ENCODE data around the gene ITGAL. TPM values are rescaled to one million over a fixed set of nuclear protein-coding genes. Genes with fewer than 3 reads are reported as not detected.
A peak's percentile ranks its signal among the peaks of the same experiment; 100 is the strongest.

ITGAL gene
- total and polyA plus RNA-seq, 2 of the 13 experiments (the other 11 are each of a cell fraction or from before 2014, with no cell fraction given) = 0.86 to 1.2 TPM

DNA sequence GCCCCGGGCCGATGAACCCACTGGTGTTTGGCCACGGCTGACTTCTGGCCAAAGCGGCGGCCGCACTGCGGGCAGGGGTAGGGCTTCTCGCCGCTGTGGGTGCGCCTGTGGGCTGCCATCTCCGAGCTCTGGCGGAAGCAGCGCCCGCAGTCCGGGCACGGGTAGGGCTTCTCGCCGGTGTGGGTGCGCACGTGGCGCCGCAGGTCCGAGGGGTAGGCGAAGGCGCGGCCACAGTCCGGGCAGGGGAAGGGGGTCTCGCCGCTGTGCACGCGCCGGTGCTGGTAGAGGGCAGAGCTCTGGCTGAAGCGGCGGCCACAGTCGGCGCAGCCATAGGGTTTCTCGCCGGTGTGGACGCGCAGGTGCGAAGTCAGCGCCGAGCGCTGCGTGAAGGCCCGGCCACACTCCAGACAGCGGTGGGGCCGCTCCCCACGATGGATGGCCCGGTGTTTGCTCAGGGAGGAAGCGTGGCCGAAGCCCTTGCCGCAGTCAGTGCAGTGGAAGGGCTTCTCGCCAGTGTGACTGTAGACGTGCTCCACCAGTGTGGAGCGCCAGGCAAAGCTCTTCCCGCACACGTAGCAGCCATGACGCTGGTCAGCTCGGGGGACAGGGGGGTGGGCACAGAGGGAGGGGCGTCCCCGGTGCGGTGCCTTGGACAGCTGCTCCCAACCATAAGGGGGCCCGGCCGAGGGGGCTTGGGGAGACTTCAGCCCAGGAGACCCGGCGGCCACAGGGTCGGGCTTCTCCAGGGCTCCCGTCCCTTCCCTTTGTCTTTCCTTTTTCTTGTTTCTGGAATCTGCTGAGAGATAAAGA, 83.0 kb downstream of the ITGAL start (continued):
- no peak for TF ChIP-seq ZBTB40 (IDR thresholded peaks at IDR 0.05)
- TF ChIP-seq ZBTB40 (CRISPR knock-in tag; IDR thresholded peaks at IDR 0.05) = no peak
- TF ChIP-seq SMAD1 (CRISPR knock-in tag; IDR thresholded peaks at IDR 0.05; ENCODE audit: borderline replicate concordance, low read depth) = no peak
- TF ChIP-seq ZNF557 (CRISPR knock-in tag; IDR thresholded peaks at IDR 0.05) = no peak
- TF ChIP-seq HNRNPL (IDR thresholded peaks at IDR 0.05; ENCODE audit: low read depth, low read length) = 0 out of 2 replicates have a peak, but pooled peaks have one; percentile 18
- no peak for TF ChIP-seq BRD4 (CRISPR knock-in tag; IDR thresholded peaks at IDR 0.05)
- peak; percentile 3; the same call in 1 of the 2 replicates for TF ChIP-seq ZNF776 (CRISPR knock-in tag; IDR thresholded peaks at IDR 0.05)
- no peak for TF ChIP-seq ZSCAN30 (CRISPR knock-in tag; IDR thresholded peaks at IDR 0.05)
